ENCODE results near the gene ATP8B1.
A peak's percentile ranks its signal among the peaks of the same experiment; 100 is the strongest.

GRCh38 chr18:57767259-57768050, 35.7 kb downstream of the ATP8B1 start:
- TF ChIP-seq CTCF (IDR thresholded peaks at IDR 0.05) (no peak), POLR2AphosphoS5 (IDR thresholded peaks at IDR 0.05) (peak; percentile 57)
